GM12878 (cell line): ENCODE data around the gene PDRG1. TPM values are rescaled to one million over a fixed set of nuclear protein-coding genes. Genes with fewer than 3 reads are reported as not detected.

Experiments
- ATAC-seq: fragments of 200-7000 bp; cut with Tn5 transposase; 3 replicates; pipeline ENCODE4 v1.9.1; 2020; ENCODE audit warnings: mild to moderate bottlenecking, moderate library complexity
- BruUV-seq: library from RNA; stranded (reverse); fragments of 400-500 nt; replicated peaks from 2 replicates; lab custom pipeline; 2021; lab: Mats Ljungman, UMichigan
- CTCF ChIA-PET: fragments of 300-600 bp; sonication (Branson Sonifier 250); formaldehyde crosslinking; extraction: SDS; loops from one replicate; lab custom pipeline; 2021; ENCODE audit warnings: inconsistent platforms; lab: Yijun Ruan, JAX
- POLR2A ChIA-PET: fragments of 350-600 bp; formaldehyde crosslinking; extraction: SDS; loops from one replicate; lab custom pipeline; 2021; ENCODE audit warnings: inconsistent platforms; lab: Charles Lee
- RAD21 ChIA-PET: fragments of 300-600 bp; sonication (Branson Sonifier 250); formaldehyde crosslinking; loops from one replicate; lab custom pipeline; 2023; ENCODE audit warnings: antibody characterized with exemption; ENCODE audit not compliant: unreplicated experiment; lab: Charles Lee
- SMC1A ChIA-PET: fragments of 300-600 bp; sonication (Branson Sonifier 250); formaldehyde crosslinking; loops from one replicate; lab custom pipeline; 2023; ENCODE audit not compliant: unreplicated experiment, uncharacterized antibody; lab: Charles Lee
- DNase-seq: peaks from one replicate; pipeline ENCODE4 v3.0.0-alpha.2; 2011; ENCODE audit warnings: low read depth, low spot score
- FAIRE-seq: peaks from 3 replicates; lab custom pipeline; 2011; peaks lifted over from hg19 to GRCh38; lab: Jason Lieb, UNC
- H2AFZ ChIP-seq: 2 replicates; pipeline ENCODE4 v1.6.0; 2011; ENCODE audit warnings: low read depth, low read length, control low read depth; ENCODE audit not compliant: control insufficient read depth
- H3K27ac ChIP-seq: 2 replicates; pipeline ENCODE4 v1.5.1; 2011; ENCODE audit warnings: control low read depth; ENCODE audit not compliant: control insufficient read depth, insufficient read depth
- H3K27me3 ChIP-seq, 2 experiments: replicated peaks in 1 of 2; 2 replicates each; pipeline versions ENCODE4 v1.6.0 to v1.6.1; 2011; ENCODE audit warnings: low read length in 1 of 2; ENCODE audit not compliant: control insufficient read depth in 2 of 2, insufficient read depth in 2 of 2
- H3K36me3 ChIP-seq, 2 experiments: 2 replicates each; pipeline ENCODE4 v1.5.1; 2011; ENCODE audit warnings: low read length in 1 of 2; ENCODE audit not compliant: control insufficient read depth in 2 of 2, insufficient read depth in 2 of 2
- H3K4me1 ChIP-seq: 2 replicates; pipeline ENCODE4 v1.6.1; 2011; ENCODE audit warnings: mild to moderate bottlenecking, low read length, moderate library complexity, mixed read lengths; ENCODE audit not compliant: control insufficient read depth, insufficient read depth
- H3K4me2 ChIP-seq: 2 replicates; pipeline ENCODE4 v1.6.0; 2011; ENCODE audit warnings: control low read depth; ENCODE audit not compliant: control insufficient read depth, insufficient read depth
- H3K4me3 ChIP-seq: fragments of 200-600 bp; sonication (generic); 2 replicates; pipeline ENCODE4 v1.5.1; 2016
- H3K79me2 ChIP-seq: 2 replicates; pipeline ENCODE4 v1.6.0; 2011; ENCODE audit warnings: low read length; ENCODE audit not compliant: control insufficient read depth, insufficient read depth
- H3K9ac ChIP-seq: 2 replicates; pipeline ENCODE4 v1.8.0; 2011; ENCODE audit warnings: low read length, control low read depth, mixed read lengths; ENCODE audit not compliant: control insufficient read depth, insufficient read depth
- H3K9me3 ChIP-seq: replicated peaks from 3 replicates; pipeline ENCODE4 v1.5.1; 2011; ENCODE audit warnings: mild to moderate bottlenecking, low read length; ENCODE audit not compliant: control insufficient read depth, insufficient read depth
- H4K20me1 ChIP-seq: 2 replicates; pipeline ENCODE4 v1.6.0; 2011; ENCODE audit not compliant: control insufficient read depth, insufficient read depth
- BACH1 ChIP-seq: fragments of 450-650 bp; IDR thresholded peaks from 2 replicates; pipeline ENCODE4 v1.6.1; 2017; ENCODE audit warnings: mild to moderate bottlenecking, borderline replicate concordance
- BMI1 ChIP-seq: fragments of 450-650 bp; IDR thresholded peaks from 2 replicates; pipeline ENCODE4 v1.6.1; 2016; ENCODE audit warnings: mild to moderate bottlenecking, moderate library complexity, borderline replicate concordance
- BRCA1 ChIP-seq: IDR thresholded peaks from 2 replicates; pipeline ENCODE4 v1.6.1; 2011; ENCODE audit warnings: low read depth, low read length, improper control_type of control experiment
- CBX5 ChIP-seq: sonication (generic); IDR thresholded peaks from 2 replicates; pipeline ENCODE4 v1.6.1; 2016; ENCODE audit warnings: low read depth, moderate library complexity, mild to moderate bottlenecking, inconsistent platforms
- CREM ChIP-seq: IDR thresholded peaks from 2 replicates; pipeline ENCODE4 v1.6.1; 2014; ENCODE audit warnings: antibody characterized with exemption, low read depth
- MYC ChIP-seq: IDR thresholded peaks from 2 replicates; pipeline ENCODE4 v1.6.1; 2011; ENCODE audit warnings: mild to moderate bottlenecking, low read length, moderate library complexity, inconsistent platforms; ENCODE audit not compliant: insufficient read depth, insufficient replicate concordance, insufficient read length, severe bottlenecking
- NFIC ChIP-seq: IDR thresholded peaks from 2 replicates; pipeline ENCODE4 v1.6.1; 2012; ENCODE audit warnings: low read depth, mild to moderate bottlenecking, inconsistent platforms, low read length, moderate library complexity
- NR2F1 ChIP-seq: fragments of 450-650 bp; conservative IDR thresholded peaks from 2 replicates; pipeline ENCODE4 v1.6.1; 2017; ENCODE audit warnings: mild to moderate bottlenecking
- PAX8 ChIP-seq: fragments of 450-650 bp; IDR thresholded peaks from 2 replicates; pipeline ENCODE4 v1.6.1; 2017; ENCODE audit warnings: mild to moderate bottlenecking, moderate library complexity
- RAD51 ChIP-seq: fragments of 450-650 bp; IDR thresholded peaks from 2 replicates; pipeline ENCODE4 v1.6.1; 2016; ENCODE audit warnings: moderate library complexity, mild to moderate bottlenecking, inconsistent platforms
- RB1 ChIP-seq: fragments of 450-650 bp; formaldehyde crosslinking; IDR thresholded peaks from 2 replicates; pipeline ENCODE4 v1.6.1; 2017; ENCODE audit warnings: mild to moderate bottlenecking, borderline replicate concordance
- SIX5 ChIP-seq: IDR thresholded peaks from 2 replicates; pipeline ENCODE4 v1.6.1; 2011; ENCODE audit warnings: mild to moderate bottlenecking, low read depth, low read length, moderate library complexity; ENCODE audit not compliant: severe bottlenecking
- SMC3 ChIP-seq: IDR thresholded peaks from 2 replicates; pipeline ENCODE4 v1.6.1; 2011; ENCODE audit warnings: low read length, improper control_type of control experiment, borderline replicate concordance
- ZBED1 ChIP-seq: IDR thresholded peaks from 2 replicates; pipeline ENCODE4 v1.6.1; 2016; ENCODE audit warnings: borderline replicate concordance
- ZNF687 ChIP-seq: fragments of 450-650 bp; IDR thresholded peaks from 2 replicates; pipeline ENCODE4 v1.6.1; 2017; ENCODE audit warnings: mild to moderate bottlenecking, moderate library complexity
- WGBS: methylation state at CpG from one replicate; pipeline ENCODE4 v1.1.6; 2016; ENCODE audit warnings: low lambda C conversion rate; ENCODE audit not compliant: insufficient replicate concordance, insufficient coverage; ENCODE audit errors: missing lambda C conversion rate; 5-methylcytosine and 5-hydroxymethylcytosine counted together
- in situ Hi-C: fragments of 300-500 bp; cut with MboI; formaldehyde crosslinking; loops from 9 replicates; pipeline ENCODE4 v1.14.3; 2018; ENCODE audit warnings: mixed read lengths
- intact Hi-C: fragments of 100-400 bp; cut with micrococcal nuclease; formaldehyde crosslinking; loops from one replicate; pipeline ENCODE4 v1.14.2; 2022; ENCODE audit not compliant: unreplicated experiment
- polyA plus RNA-seq, 11 experiments: library from polyadenylated mRNA; depleted of rRNA in 4 of 11; unstranded in 6 of 11; stranded (reverse) in 5 of 11; fragments of >200 nt; fragmentation: Nextera tagmentation in 4 of 11; fragmentation: Illumina TruSeq in 1 of 11; extraction: Ambion mirVana in 4 of 11; extraction: Trizol in 1 of 11; gene quantifications; 1 replicate in 1 of 11; 2 replicates in 10 of 11; pipeline versions ENCODE4 v1.2.1 to v1.2.3, GENCODE V29; 2011 to 2016; ENCODE audit warnings: inconsistent platforms in 2 of 11, missing spikeins in 2 of 11, low read depth in 1 of 11
- total RNA-seq, 4 experiments: library from RNA; depleted of rRNA in 3 of 4; stranded (reverse); fragments of >200 nt in 3 of 4; fragmentation: Illumina TruSeq in 1 of 4; extraction: Trizol in 1 of 4; gene quantifications; 2 replicates each; pipeline versions ENCODE4 v1.2.1 to v1.2.3, GENCODE V29; 2013 to 2021

Gene PDRG1
- total and polyA plus RNA-seq, 10 of the 15 experiments (the other 5 are each of a cell fraction or from before 2014, with no cell fraction given), result 11.1 to 55.8 (median 23.3) TPM

GRCh38 chr20:31990641-31991338 lies 38.9 kb upstream of the PDRG1 start:
- POLR2A ChIA-PET, result interaction anchor here (0.6 kb wide), 1 partner anchor 229 kb away, joined by 9 read pairs; no protein-coding TSS in a partner anchor
- TF ChIP-seq NR2F1, result no peak
- no peak for TF ChIP-seq MYC
- TF ChIP-seq SIX5, result no peak
- no peak for TF ChIP-seq BACH1
- no peak for TF ChIP-seq ZBED1
- TF ChIP-seq PAX8, result no peak
- no peak for TF ChIP-seq BRCA1
- TF ChIP-seq RAD51, result no peak
- TF ChIP-seq NFIC, result no peak
- TF ChIP-seq BMI1, result no peak
- TF ChIP-seq RB1, result no peak
- no peak for TF ChIP-seq CBX5
- TF ChIP-seq ZNF687, result no peak
- no peak for TF ChIP-seq CREM
- TF ChIP-seq SMC3, result no peak
- TF ChIP-seq, all 136 proteins: peak for 0
- FAIRE-seq, result no peak
- H3K4me3 ChIP-seq, result no peak overlapping the region
- no peaks in the 10 kb centered on the region for H3K79me2 ChIP-seq
- RAD21 ChIA-PET, result interaction anchor here (0.7 kb wide), 1 partner anchor 143 kb away, joined by 3 read pairs; no protein-coding TSS in a partner anchor
- WGBS, result 19% methylated on average over 6 of the region's 6 CpGs
- peaks cover 0 to 9% of the 10 kb centered on the region in 2 experiments; a peak in 2 of 4 replicates for H3K27me3 ChIP-seq
- no peak overlapping the region for H3K27ac ChIP-seq
- BruUV-seq, result no TSS peak
- H3K4me2 ChIP-seq, result no peak overlapping the region
- H3K9ac ChIP-seq, result no peak overlapping the region
- no peak for ATAC-seq
- CTCF ChIA-PET, result no interaction called here
- H3K4me1 ChIP-seq, result no peaks in the 10 kb centered on the region
- H3K9me3 ChIP-seq, result no peaks in the 10 kb centered on the region
- H4K20me1 ChIP-seq, result no peaks in the 10 kb centered on the region
- no peak for DNase-seq
- intact Hi-C loops (no loop called here), in situ Hi-C loops (no loop called here)
- SMC1A ChIA-PET, result no interaction called here
- H3K36me3 ChIP-seq, result no peaks in the 10 kb centered on the region
- no peak overlapping the region for H2AFZ ChIP-seq
